Lower lobe of right lung (tissue), 2 donors: Measurements from ENCODE around the gene LAPTM5. TPM values are rescaled to one million over a fixed set of nuclear protein-coding genes. Genes with fewer than 3 reads are reported as not detected.
A peak's percentile ranks its signal among the peaks of the same experiment; 100 is the strongest.

Experiments used
- ATAC-seq, 2 donors: fragments of 200-7000 bp; cut with Tn5 transposase; one replicate each; pipeline ENCODE4 v1.9.1; 2020 to 2022; ENCODE audit warnings: mild to moderate bottlenecking in 2 of 2, moderate library complexity in 2 of 2
- DNase-seq: peaks from one replicate; pipeline ENCODE4 v3.0.0-alpha.2; 2020
- H3K27ac ChIP-seq: fragments of 200-600 bp; one replicate; pipeline ENCODE4 v1.8.0; 2022
- H3K27me3 ChIP-seq: fragments of 200-600 bp; one replicate; pipeline ENCODE4 v1.8.0; 2022; ENCODE audit warnings: low read depth
- H3K36me3 ChIP-seq: fragments of 200-600 bp; one replicate; pipeline ENCODE4 v1.8.0; 2022; ENCODE audit warnings: mild to moderate bottlenecking
- H3K4me1 ChIP-seq: fragments of 200-600 bp; one replicate; pipeline ENCODE4 v1.8.0; 2022
- H3K4me3 ChIP-seq: fragments of 200-600 bp; one replicate; pipeline ENCODE4 v1.8.0; 2022; ENCODE audit warnings: mild to moderate bottlenecking
- H3K9me3 ChIP-seq: fragments of 200-600 bp; one replicate; pipeline ENCODE4 v1.8.0; 2022
- CTCF ChIP-seq: fragments of 200-600 bp; IDR thresholded peaks from one replicate; pipeline ENCODE4 v1.8.0; 2022; ENCODE audit warnings: antibody characterized with exemption, mild to moderate bottlenecking
- intact Hi-C: fragments of 100-400 bp; cut with DNase I; formaldehyde crosslinking; loops from one replicate; pipeline ENCODE4 v1.11.0; 2022
- microRNA-seq: library from miRNA; unstranded; fragments of <30 nt; microRNA quantifications from one replicate; pipeline ENCODE4 v1.2.0, GENCODE V29; 2020; ENCODE audit warnings: borderline number of aligned reads
- total RNA-seq: library from RNA; stranded (reverse); fragmentation: NEBNext Ultra II Directional; extraction: Animal tissue kit (Norgen Biotek cat#: 25700); gene quantifications from one replicate; pipeline ENCODE4 v1.2.1, GENCODE V29; 2021
- donor health status: DM: no; HTN: yes; CAD: no; lungs with severe emphysema.

The LAPTM5 gene
- total RNA-seq, 1 donor from 2014 or later, result 544 TPM

- peaks cover 51% of the 10 kb centered on the region for H3K27me3 ChIP-seq
- H3K4me3 ChIP-seq, result no peak overlapping the region
- no peaks in the 10 kb centered on the region for H3K36me3 ChIP-seq
- no peak for TF ChIP-seq CTCF
- intact Hi-C loops, result no loop called here
- H3K27ac ChIP-seq, result no peak overlapping the region
- ATAC-seq (no peak), DNase-seq (no peak)
- peaks cover 5% of the 10 kb centered on the region for H3K4me1 ChIP-seq
- no peaks in the 10 kb centered on the region for H3K9me3 ChIP-seq
Measured at GRCh38 chr1:30686236-30686935, 71.2 kb downstream of the LAPTM5 start.

- DNase-seq, result no peak
- no peak overlapping the region for H3K27ac ChIP-seq
- H3K27me3 ChIP-seq, result peaks cover 53% of the 10 kb centered on the region
Measured at GRCh38 chr1:30685796-30686165, 71.8 kb downstream of the LAPTM5 start.

GRCh38 chr1:30684881-30685795 lies 72.4 kb downstream of the LAPTM5 start:
- ATAC-seq (peak; percentile 92 to 97), DNase-seq (peak; percentile 81)
- intact Hi-C loops, result no loop called here
- no peaks in the 10 kb centered on the region for H3K36me3 ChIP-seq
- no peaks in the 10 kb centered on the region for H3K9me3 ChIP-seq
- peak overlapping the region; percentile 19 for H3K4me3 ChIP-seq
- peaks cover 60% of the 10 kb centered on the region for H3K27me3 ChIP-seq
- no peak overlapping the region for H3K27ac ChIP-seq
- no peak for TF ChIP-seq CTCF
- peaks cover 5% of the 10 kb centered on the region for H3K4me1 ChIP-seq

More at GRCh38 chr1:30685796-30686165, 71.8 kb downstream of the LAPTM5 start:
- Histone ChIP-seq H3K4me3 (peak overlapping the region; percentile 17), H3K4me1 (peaks cover 5% of the 10 kb centered on the region), H3K36me3 (no peaks in the 10 kb centered on the region), H3K9me3 (no peaks in the 10 kb centered on the region)
- no peak for TF ChIP-seq CTCF
- ATAC-seq, result no peak
- intact Hi-C loops, result no loop called here

GRCh38 chr1:30684259-30684658 lies 73.3 kb downstream of the LAPTM5 start:
- intact Hi-C loops, result no loop called here
- Histone ChIP-seq H3K36me3 (no peaks in the 10 kb centered on the region), H3K27me3 (peaks cover 65% of the 10 kb centered on the region), H3K4me1 (peaks cover 5% of the 10 kb centered on the region), H3K9me3 (no peaks in the 10 kb centered on the region), H3K4me3 (no peak overlapping the region), H3K27ac (no peak overlapping the region)
- DNase-seq (no peak), ATAC-seq (no peak)
- TF ChIP-seq CTCF, result no peak

- intact Hi-C loops, result no loop called here
- Histone ChIP-seq H3K4me1 (peaks cover 5% of the 10 kb centered on the region), H3K27me3 (peaks cover 65% of the 10 kb centered on the region), H3K4me3 (no peak overlapping the region), H3K27ac (no peak overlapping the region), H3K36me3 (no peaks in the 10 kb centered on the region), H3K9me3 (no peaks in the 10 kb centered on the region)
- TF ChIP-seq CTCF, result no peak
- DNase-seq (no peak), ATAC-seq (no peak)
Measured at GRCh38 chr1:30683699-30684098, 73.9 kb downstream of the LAPTM5 start.

Small RNA genes lying within 50 kb of the gene (microRNA-seq; reads per million reads assigned to microRNA genes)
- gene MIR4420, result not detected

Other genes with a start within 250 kb of the LAPTM5 start
- not detected for gene MATN1, start 34.2 kb downstream of the LAPTM5 start, total RNA-seq
- gene SDC3, start 151.0 kb upstream of the LAPTM5 start, total RNA-seq, result 43.5 TPM